ENCODE results near the gene HHAT.
A peak's percentile ranks its signal among the peaks of the same experiment; 100 is the strongest.

Gene HHAT

GRCh38 chr1:210565306-210565705 lies 236.6 kb downstream of the HHAT start:
- Mint-ChIP-seq H3K9me3 (no peaks in the 10 kb centered on the region), H3K4me3 (no peak overlapping the region), H3K27ac (no peak overlapping the region), H3K27me3 (no peaks in the 10 kb centered on the region), H3K36me3 (peaks cover 6% of the 10 kb centered on the region), H3K4me1 (no peaks in the 10 kb centered on the region)
- no peak for ATAC-seq

DNA sequence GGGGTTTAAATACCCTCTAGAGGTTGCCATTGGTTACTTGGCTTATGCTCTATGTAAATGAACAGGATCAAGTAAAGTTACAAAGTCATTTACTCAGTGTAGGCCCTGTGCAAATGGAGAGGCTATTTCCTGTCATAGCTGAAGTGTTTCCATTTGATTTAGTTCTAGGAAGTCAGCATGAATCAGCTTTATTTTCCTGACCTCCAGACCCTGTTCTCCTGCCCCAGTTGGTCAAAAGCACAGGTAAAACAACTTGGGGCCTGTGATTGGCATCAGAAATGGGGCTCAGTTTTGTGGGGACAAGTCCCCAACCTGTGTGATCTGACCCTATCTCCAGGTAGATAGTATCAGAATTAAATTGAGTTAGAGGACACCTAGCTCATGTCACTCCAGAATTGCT lies 239.9 kb downstream of the HHAT start:
- Mint-ChIP-seq H3K27me3 (no peaks in the 10 kb centered on the region), H3K4me3 (no peak overlapping the region), H3K27ac (no peak overlapping the region), H3K36me3 (peaks cover 6% of the 10 kb centered on the region), H3K9me3 (no peaks in the 10 kb centered on the region), H3K4me1 (no peaks in the 10 kb centered on the region)
- ATAC-seq = no peak

DNA sequence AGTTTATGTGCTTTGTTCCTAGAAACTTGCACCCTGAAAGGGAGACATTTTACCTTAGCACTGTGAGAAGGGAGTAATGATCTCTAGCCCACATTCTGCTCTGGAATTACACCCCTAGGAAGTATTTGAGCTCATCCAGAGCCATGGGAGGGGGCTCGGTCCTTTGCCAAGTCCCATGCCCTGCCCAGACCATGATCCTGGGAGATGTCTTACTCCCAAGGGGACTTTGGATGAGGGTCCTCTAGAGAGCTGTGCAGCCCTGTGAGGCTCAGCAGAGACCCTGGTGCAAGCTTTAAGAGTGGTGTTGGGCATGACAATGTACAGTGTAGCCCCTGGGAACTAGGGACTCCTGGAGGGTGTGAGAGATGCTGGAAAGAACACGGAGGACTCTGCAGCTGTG lies 241.4 kb downstream of the HHAT start:
- no peaks in the 10 kb centered on the region for H3K9me3 Mint-ChIP-seq
- H3K4me1 Mint-ChIP-seq = no peaks in the 10 kb centered on the region

DNA sequence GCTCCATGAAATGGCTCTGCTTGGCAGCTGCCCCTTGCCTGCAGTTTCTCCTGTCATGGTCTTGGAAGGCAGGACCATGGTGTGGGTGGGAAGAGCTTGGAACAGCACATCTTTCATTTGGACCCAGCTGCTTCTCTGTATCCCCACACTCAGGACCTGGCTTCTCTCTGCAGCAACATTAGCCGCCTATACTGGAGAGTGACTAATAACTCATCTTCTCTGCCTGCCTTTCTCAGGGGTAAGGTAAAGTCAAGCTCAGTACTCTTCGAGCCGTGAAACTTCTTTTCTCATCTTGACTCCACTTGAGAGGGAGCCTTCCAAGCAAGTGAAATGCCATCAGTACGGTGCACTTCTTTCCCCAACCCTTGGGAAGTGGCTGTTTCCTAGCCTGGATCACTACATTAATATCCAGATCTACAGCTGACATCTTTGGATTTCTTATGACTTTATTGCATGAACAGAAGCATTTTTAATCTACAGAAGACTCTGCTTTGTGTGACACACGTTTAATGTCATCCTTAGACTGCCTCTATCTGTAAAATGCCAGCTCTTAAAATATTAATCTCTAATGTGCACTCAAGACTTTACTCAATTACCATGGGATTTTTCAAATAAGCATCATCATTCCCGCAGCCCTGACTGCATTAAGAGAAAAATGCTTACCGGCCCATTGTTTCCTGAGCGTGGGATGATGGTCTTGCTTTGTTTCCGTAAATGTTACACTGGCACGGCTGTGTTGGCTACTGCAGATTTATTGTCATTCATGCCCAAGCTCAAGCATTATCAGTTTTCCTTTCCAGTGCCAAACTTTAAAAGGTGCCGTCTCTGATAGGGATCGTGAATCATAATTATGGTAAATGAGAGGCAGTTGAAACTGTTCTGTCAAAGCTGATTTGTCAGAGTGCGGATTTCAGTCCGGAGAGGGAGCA lies 242.9 kb downstream of the HHAT start:
- no peak overlapping the region for H3K27ac Mint-ChIP-seq
- H3K4me3 Mint-ChIP-seq = no peak overlapping the region
- ATAC-seq = no peak
- H3K36me3 Mint-ChIP-seq = peaks cover 16% of the 10 kb centered on the region
- H3K9me3 Mint-ChIP-seq = no peaks in the 10 kb centered on the region
- H3K4me1 Mint-ChIP-seq = no peaks in the 10 kb centered on the region
- H3K27me3 Mint-ChIP-seq = no peaks in the 10 kb centered on the region

More for the DNA sequence above, 241.4 kb downstream of the HHAT start:
- H3K36me3 Mint-ChIP-seq = peaks cover 12% of the 10 kb centered on the region
- no peak overlapping the region for H3K4me3 Mint-ChIP-seq
- H3K27me3 Mint-ChIP-seq = no peaks in the 10 kb centered on the region
- peak; percentile 31 for ATAC-seq
- no peak overlapping the region for H3K27ac Mint-ChIP-seq

- Mint-ChIP-seq H3K36me3 (peaks cover 22% of the 10 kb centered on the region), H3K27me3 (no peaks in the 10 kb centered on the region), H3K9me3 (peaks cover 5% of the 10 kb centered on the region)
Measured at GRCh38 chr1:210573141-210573540, 244.4 kb downstream of the HHAT start.

GRCh38 chr1:210582205-210582970 lies 253.7 kb downstream of the HHAT start:
- Mint-ChIP-seq H3K4me1 (peaks cover 9% of the 10 kb centered on the region), H3K36me3 (no peaks in the 10 kb centered on the region), H3K9me3 (no peaks in the 10 kb centered on the region), H3K4me3 (no peak overlapping the region), H3K27me3 (no peaks in the 10 kb centered on the region), H3K27ac (no peak overlapping the region)
- peak; percentile 66 for ATAC-seq

More at GRCh38 chr1:210573141-210573540, 244.4 kb downstream of the HHAT start:
- no peak for ATAC-seq
- no peak overlapping the region for H3K4me3 Mint-ChIP-seq
- H3K27ac Mint-ChIP-seq = no peak overlapping the region
- no peaks in the 10 kb centered on the region for H3K4me1 Mint-ChIP-seq

GRCh38 chr1:210584439-210585113 lies 255.9 kb downstream of the HHAT start:
- H3K4me3 Mint-ChIP-seq = no peak overlapping the region
- H3K27me3 Mint-ChIP-seq = no peaks in the 10 kb centered on the region
- H3K27ac Mint-ChIP-seq = no peak overlapping the region
- peak; percentile 82 for ATAC-seq
- peaks cover 9% of the 10 kb centered on the region for H3K4me1 Mint-ChIP-seq
- H3K9me3 Mint-ChIP-seq = peaks cover 2% of the 10 kb centered on the region
- H3K36me3 Mint-ChIP-seq = peaks cover 8% of the 10 kb centered on the region

DNA sequence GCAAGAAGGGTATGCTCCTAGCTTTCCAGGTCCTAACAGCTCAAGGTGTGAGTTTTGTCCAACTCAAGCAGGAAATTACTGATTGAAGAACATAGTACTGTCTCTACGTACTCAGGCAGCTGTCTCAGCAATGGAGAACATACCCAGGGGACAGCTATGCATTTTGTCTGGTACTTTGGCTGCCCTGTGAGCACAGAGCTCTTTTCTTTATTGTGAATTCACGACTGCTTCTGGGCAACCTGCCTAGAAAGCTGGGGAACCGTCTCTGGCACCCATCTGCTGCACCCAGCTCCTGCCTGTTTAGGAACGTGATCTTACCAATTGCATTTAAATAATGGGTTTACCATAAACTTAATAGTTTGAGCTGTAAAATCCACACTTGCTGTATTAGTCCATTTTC lies 258.1 kb downstream of the HHAT start:
- peaks cover 9% of the 10 kb centered on the region for H3K4me1 Mint-ChIP-seq
- H3K9me3 Mint-ChIP-seq = peaks cover 13% of the 10 kb centered on the region
- no peak overlapping the region for H3K4me3 Mint-ChIP-seq
- no peaks in the 10 kb centered on the region for H3K27me3 Mint-ChIP-seq
- H3K27ac Mint-ChIP-seq = no peak overlapping the region
- H3K36me3 Mint-ChIP-seq = peaks cover 28% of the 10 kb centered on the region
- ATAC-seq = no peak

GRCh38 chr1:210587566-210587965 lies 258.9 kb downstream of the HHAT start:
- ATAC-seq = no peak
- H3K36me3 Mint-ChIP-seq = peaks cover 35% of the 10 kb centered on the region
- H3K4me1 Mint-ChIP-seq = peaks cover under 1% of the 10 kb centered on the region
- H3K4me3 Mint-ChIP-seq = no peak overlapping the region
- H3K9me3 Mint-ChIP-seq = peaks cover 13% of the 10 kb centered on the region
- no peak overlapping the region for H3K27ac Mint-ChIP-seq
- H3K27me3 Mint-ChIP-seq = no peaks in the 10 kb centered on the region

DNA sequence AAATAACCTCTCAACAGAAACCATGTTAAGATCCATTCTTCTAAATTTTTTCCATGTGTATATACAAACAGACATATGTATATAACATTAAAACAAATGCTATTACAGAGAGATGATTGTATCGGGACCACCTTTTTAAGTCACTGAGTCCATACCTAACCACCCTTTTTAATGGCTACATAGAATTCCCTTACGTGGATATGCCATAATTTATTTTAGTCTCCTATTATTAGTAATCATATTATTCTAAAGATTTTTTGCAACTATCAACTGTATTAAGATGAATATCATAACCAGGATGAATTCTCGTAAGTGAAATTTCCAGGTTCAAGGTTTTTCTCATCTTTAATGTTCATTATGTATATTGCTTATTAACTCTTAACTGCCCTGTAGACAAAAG lies 259.7 kb downstream of the HHAT start:
- Mint-ChIP-seq H3K27ac (no peak overlapping the region), H3K4me1 (no peaks in the 10 kb centered on the region), H3K27me3 (no peaks in the 10 kb centered on the region), H3K36me3 (peaks cover 41% of the 10 kb centered on the region), H3K9me3 (peaks cover 17% of the 10 kb centered on the region), H3K4me3 (no peak overlapping the region)
- no peak for ATAC-seq

GRCh38 chr1:210588946-210589345 lies 260.2 kb downstream of the HHAT start:
- no peak overlapping the region for H3K4me3 Mint-ChIP-seq
- no peak for ATAC-seq
- H3K27ac Mint-ChIP-seq = no peak overlapping the region
- no peaks in the 10 kb centered on the region for H3K4me1 Mint-ChIP-seq
- no peaks in the 10 kb centered on the region for H3K27me3 Mint-ChIP-seq
- H3K36me3 Mint-ChIP-seq = peaks cover 43% of the 10 kb centered on the region
- peaks cover 17% of the 10 kb centered on the region for H3K9me3 Mint-ChIP-seq

DNA sequence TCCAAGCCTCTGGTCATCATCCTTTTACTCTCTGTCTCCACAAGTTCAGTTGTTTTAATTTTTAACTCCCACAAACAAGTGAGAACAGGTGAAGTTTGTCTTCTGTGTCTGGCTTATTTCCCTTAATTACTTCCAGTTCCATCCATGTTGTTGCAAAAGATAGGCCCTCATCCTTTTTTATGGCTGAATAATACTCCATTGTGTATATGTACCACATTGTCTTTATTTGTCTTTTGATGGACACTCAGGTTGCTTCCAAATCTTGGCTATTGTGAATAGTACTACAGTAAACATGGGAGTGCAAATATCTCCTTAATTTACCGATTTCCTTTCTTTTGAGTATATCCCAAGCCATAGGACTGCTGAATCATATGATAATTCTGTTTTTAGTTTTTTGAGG lies 262.5 kb downstream of the HHAT start:
- peaks cover 44% of the 10 kb centered on the region for H3K36me3 Mint-ChIP-seq
- H3K4me1 Mint-ChIP-seq = no peaks in the 10 kb centered on the region
- no peak overlapping the region for H3K27ac Mint-ChIP-seq
- no peak overlapping the region for H3K4me3 Mint-ChIP-seq
- no peaks in the 10 kb centered on the region for H3K27me3 Mint-ChIP-seq
- no peak for ATAC-seq
- H3K9me3 Mint-ChIP-seq = peaks cover 17% of the 10 kb centered on the region

DNA sequence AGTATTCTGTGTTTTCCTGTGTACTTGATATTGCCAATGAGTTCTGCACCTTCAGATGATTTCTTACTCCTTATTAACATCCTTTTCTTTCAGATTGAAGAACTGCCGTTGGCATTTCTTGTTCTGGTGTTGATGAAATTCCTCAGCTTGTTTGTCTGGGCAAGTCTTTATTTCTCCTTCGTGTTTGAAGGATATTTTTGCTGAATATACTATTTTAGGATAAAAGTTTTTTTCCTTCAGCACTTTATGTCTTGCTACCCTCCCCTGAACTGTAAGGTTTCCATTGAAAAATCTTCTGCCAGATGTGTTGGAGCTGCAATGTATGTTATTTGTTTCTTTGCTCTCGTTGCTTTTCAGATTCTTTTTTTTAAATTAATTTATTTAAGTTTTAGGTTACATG lies 265.9 kb downstream of the HHAT start:
- Mint-ChIP-seq H3K4me1 (no peaks in the 10 kb centered on the region), H3K36me3 (peaks cover 45% of the 10 kb centered on the region), H3K9me3 (peaks cover 14% of the 10 kb centered on the region), H3K4me3 (no peak overlapping the region), H3K27ac (no peak overlapping the region), H3K27me3 (no peaks in the 10 kb centered on the region)
- ATAC-seq = no peak

DNA sequence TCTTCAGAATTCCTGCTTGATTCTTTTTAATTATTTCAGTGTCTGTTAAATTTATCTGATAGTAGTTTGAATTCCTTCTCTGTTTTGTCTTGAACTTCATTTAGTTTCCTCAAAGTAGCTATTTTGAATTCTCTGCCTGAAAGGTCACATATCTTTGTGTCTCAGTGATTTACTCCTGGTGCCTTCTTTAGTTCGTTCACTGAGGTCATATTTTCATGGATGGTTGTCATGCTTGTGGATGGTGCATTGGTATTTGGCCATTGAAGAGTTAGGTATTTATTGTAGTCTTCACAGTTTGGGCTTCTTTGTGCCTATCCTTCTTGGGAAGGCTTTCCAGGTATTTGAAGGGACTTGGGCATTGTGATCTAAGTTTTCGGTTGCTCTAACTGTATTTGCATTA lies 267.9 kb downstream of the HHAT start:
- no peaks in the 10 kb centered on the region for H3K4me1 Mint-ChIP-seq
- no peaks in the 10 kb centered on the region for H3K27me3 Mint-ChIP-seq
- ATAC-seq = no peak

DNA sequence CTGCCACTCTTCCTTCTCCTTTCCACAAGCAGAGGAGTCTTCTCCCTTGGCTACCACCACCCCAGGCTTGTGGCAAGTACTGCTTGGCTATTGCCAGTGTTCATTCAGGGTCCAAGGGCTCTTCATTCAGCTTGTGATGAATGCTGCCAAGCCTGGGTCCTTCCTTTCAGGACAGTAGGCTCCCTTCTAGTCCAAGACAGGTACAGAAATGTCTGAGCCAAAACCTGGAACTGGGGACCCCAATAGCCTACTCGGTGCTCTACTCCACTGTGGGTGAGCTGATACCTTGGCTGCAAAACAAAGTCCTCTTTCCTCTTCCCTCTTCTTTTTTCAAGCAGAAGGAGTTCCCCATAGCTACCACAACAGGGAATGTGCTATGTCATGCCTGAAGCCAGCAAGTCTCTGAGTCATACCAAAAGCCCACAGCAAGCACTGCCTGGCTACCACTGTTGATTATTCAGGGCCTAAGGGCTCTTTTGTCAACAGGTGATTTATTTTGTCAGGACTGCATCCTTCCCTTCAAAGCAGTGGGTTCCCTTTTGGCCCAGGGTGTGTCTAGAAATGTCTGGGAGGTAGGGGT lies 268.9 kb downstream of the HHAT start:
- Mint-ChIP-seq H3K4me3 (no peak overlapping the region), H3K9me3 (peaks cover 3% of the 10 kb centered on the region), H3K27me3 (no peaks in the 10 kb centered on the region), H3K27ac (no peak overlapping the region), H3K4me1 (no peaks in the 10 kb centered on the region), H3K36me3 (peaks cover 33% of the 10 kb centered on the region)
- peak; percentile 36 for ATAC-seq

More for the DNA sequence above, 267.9 kb downstream of the HHAT start:
- H3K27ac Mint-ChIP-seq = no peak overlapping the region
- peaks cover 3% of the 10 kb centered on the region for H3K9me3 Mint-ChIP-seq
- H3K4me3 Mint-ChIP-seq = no peak overlapping the region
- peaks cover 32% of the 10 kb centered on the region for H3K36me3 Mint-ChIP-seq

Measured in stimulated activated memory B cell treated with anti-CD40 and anti-IgM and Interleukin-4, amounts not matched to agents 10 μg/mL and 1 μg/mL and 100 μg/mL, for 72 hours (primary cell).